Activated CD8-positive, alpha-beta T cell treated with anti-CD3 and anti-CD28 coated beads, Interleukin-2, amount 10 ng/mL, durations not matched to agents 7 days and 5 days (primary cell): ENCODE data around the gene POLR1D. TPM values are rescaled to one million over a fixed set of nuclear protein-coding genes. Genes with fewer than 3 reads are reported as not detected.
A peak's percentile ranks its signal among the peaks of the same experiment; 100 is the strongest.

ENCODE experiments used
- ATAC-seq: fragments of 150-1000 bp; cut with Tn5 transposase; one replicate; pipeline ENCODE4 v1.10.0; 2021; ENCODE audit warnings: moderate library complexity
- CTCF ChIA-PET: fragments of 350-600 bp; sonication (Branson Sonifier 250); formaldehyde crosslinking; loops from one replicate; lab custom pipeline; 2021; ENCODE audit warnings: antibody characterized with exemption; lab: Charles Lee
- POLR2A ChIA-PET: fragments of 350-600 bp; sonication (Branson Sonifier 250); formaldehyde crosslinking; loops from one replicate; lab custom pipeline; 2021; ENCODE audit warnings: antibody characterized with exemption; lab: Charles Lee
- DNase-seq: peaks from one replicate; pipeline ENCODE4 v3.0.0-alpha.2; 2020
- H3K27ac Mint-ChIP-seq: one replicate; pipeline ENCODE4 v1.8.0; 2021; ENCODE audit warnings: mild to moderate bottlenecking, mixed read lengths
- H3K27me3 Mint-ChIP-seq: one replicate; pipeline ENCODE4 v1.8.0; 2021; ENCODE audit warnings: low read depth, mixed read lengths
- H3K36me3 Mint-ChIP-seq: one replicate; pipeline ENCODE4 v1.8.0; 2021; ENCODE audit warnings: low read depth, mixed read lengths
- H3K4me1 Mint-ChIP-seq: one replicate; pipeline ENCODE4 v1.8.0; 2021; ENCODE audit warnings: low read depth, mixed read lengths
- H3K4me3 Mint-ChIP-seq: one replicate; pipeline ENCODE4 v1.8.0; 2021; ENCODE audit warnings: mild to moderate bottlenecking, mixed read lengths
- H3K9me3 Mint-ChIP-seq: one replicate; pipeline ENCODE4 v1.8.0; 2022; ENCODE audit warnings: mixed read lengths; ENCODE audit not compliant: insufficient read depth
- total RNA-seq, 2 experiments: library from RNA; stranded (reverse); gene quantifications; one replicate each; pipeline ENCODE4 v1.2.3, GENCODE V29; 2021

The POLR1D gene
- total RNA-seq, 2 experiments from 2014 or later: 140 to 142 TPM

DNA sequence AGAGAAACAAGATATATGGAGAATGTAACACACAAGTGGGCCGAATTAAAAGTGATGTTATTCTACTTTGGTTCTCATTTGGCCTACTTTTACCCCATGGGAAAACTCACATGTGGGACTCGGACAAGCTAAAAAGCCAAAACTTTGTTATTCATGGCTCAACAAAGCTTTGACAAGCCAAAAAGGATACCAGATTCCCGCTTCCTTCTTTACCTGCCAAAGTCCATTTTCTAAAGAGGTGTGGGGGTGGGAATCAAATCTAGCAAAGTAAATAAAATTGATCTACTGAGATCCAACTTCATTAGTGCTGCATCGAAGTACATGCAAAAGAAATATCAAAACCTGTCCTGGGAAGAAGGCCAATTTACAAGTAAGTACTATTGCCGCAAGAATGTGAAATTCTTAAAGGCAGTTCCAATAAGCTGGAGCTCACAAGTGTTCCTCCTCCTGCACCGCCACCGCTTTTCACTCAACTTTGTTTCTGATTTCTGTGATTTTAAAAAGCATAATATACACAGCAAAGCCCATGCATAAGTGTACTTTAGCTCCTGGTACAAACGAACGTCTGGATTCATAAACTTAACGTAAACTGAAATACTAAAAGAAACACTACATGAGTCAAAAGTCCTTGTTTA lies 2.5 kb upstream of the POLR1D start:
- H3K9me3 Mint-ChIP-seq: peaks cover 7% of the 10 kb centered on the region
- peak overlapping the region; percentile 90 for H3K27ac Mint-ChIP-seq
- peaks cover 42% of the 10 kb centered on the region for H3K4me1 Mint-ChIP-seq
- H3K27me3 Mint-ChIP-seq: no peaks in the 10 kb centered on the region
- ChIA-PET POLR2A (interaction anchor here (0.6 to 4.0 kb wide), 4 partner anchors 18 to 486 kb away, joined by 3 to 19 read pairs (median 8); no protein-coding TSS in a partner anchor), CTCF (interaction anchor here (1.1 to 3.3 kb wide), 9 partner anchors 12 to 257 kb away, joined by 3 to 9 read pairs (median 5); partner anchors contain the start of gene MTIF3)
- ATAC-seq: no peak
- peak overlapping the region; percentile 92 for H3K4me3 Mint-ChIP-seq
- peaks cover 31% of the 10 kb centered on the region for H3K36me3 Mint-ChIP-seq
- DNase-seq: no peak

GRCh38 chr13:27619728-27620376 lies 1.8 kb upstream of the POLR1D start:
- peak overlapping the region; percentile 90 for H3K27ac Mint-ChIP-seq
- ChIA-PET POLR2A (interaction anchor here (0.6 to 4.0 kb wide), 9 partner anchors 17 to 487 kb away, joined by 3 to 19 read pairs (median 5); no protein-coding TSS in a partner anchor), CTCF (interaction anchor here (1.1 to 3.3 kb wide), 9 partner anchors 13 to 258 kb away, joined by 3 to 9 read pairs (median 5); partner anchors contain the start of gene MTIF3)
- DNase-seq (peak; percentile 54), ATAC-seq (peak; percentile 34)
- H3K4me3 Mint-ChIP-seq: peak overlapping the region; percentile 92
- peaks cover 30% of the 10 kb centered on the region for H3K36me3 Mint-ChIP-seq
- peaks cover 44% of the 10 kb centered on the region for H3K4me1 Mint-ChIP-seq
- peaks cover 2% of the 10 kb centered on the region for H3K9me3 Mint-ChIP-seq
- no peaks in the 10 kb centered on the region for H3K27me3 Mint-ChIP-seq

DNA sequence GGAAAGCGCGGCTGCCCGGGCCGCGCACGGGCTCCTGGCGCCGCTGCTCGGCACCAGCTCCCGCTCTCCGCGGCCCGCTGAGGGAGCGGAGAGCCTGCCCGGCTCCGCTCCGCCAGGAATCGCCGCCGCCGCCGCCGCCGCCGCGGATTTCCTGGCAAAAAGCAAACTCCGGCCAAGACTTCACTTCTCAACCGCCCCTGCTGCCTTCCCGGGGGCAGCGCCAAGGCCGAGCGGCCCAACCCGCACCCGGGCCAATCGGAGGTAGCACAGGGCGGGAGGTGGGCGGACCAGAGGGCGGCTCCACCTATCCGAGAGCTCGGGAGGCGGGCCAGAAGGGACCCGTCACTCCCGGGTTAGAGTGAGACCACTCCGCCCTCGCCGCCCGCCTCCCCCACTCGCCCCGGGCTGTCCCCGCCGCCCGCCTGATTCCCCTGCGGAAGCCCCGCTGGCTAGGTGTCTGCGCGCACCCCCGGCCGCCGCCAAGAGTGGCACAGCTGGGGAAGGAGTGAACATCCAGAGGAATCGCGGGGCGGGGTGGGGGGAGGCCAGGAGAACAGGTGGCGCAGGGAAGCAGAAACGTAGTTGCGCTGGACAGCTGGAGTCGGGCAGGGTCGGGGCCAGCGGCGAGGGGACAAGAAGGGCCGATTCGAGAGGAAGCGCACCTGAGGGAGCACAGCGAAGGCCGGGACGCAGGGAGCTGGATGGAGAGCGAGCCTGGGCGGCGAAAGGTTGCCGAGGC lies 1.1 kb upstream of the POLR1D start, which contains the start of gene LNX2:
TSS of gene LNX2 (minus strand) at position 153 of the 739 bp plus-strand sequence. CDS start 38,826 bp downstream, outside the sequence.
- Mint-ChIP-seq H3K36me3 (peaks cover 33% of the 10 kb centered on the region), H3K4me3 (peak within 1 kb of the TSS; percentile 92), H3K27me3 (no peaks in the 10 kb centered on the region), H3K4me1 (peaks cover 50% of the 10 kb centered on the region), H3K9me3 (no peaks in the 10 kb centered on the region), H3K27ac (peak within 1 kb of the TSS; percentile 91)
- POLR2A ChIA-PET: interaction anchor here (0.8 to 4.0 kb wide), 10 partner anchors 8 to 194 kb away, joined by 3 to 19 read pairs (median 4); no protein-coding TSS in a partner anchor
- ATAC-seq: peak; percentile 92
- peak; percentile 97 for DNase-seq
- CTCF ChIA-PET: interaction anchor here (0.6 to 3.3 kb wide), 10 partner anchors 18 to 258 kb away, joined by 3 to 9 read pairs (median 5); partner anchors contain the start of gene MTIF3

DNA sequence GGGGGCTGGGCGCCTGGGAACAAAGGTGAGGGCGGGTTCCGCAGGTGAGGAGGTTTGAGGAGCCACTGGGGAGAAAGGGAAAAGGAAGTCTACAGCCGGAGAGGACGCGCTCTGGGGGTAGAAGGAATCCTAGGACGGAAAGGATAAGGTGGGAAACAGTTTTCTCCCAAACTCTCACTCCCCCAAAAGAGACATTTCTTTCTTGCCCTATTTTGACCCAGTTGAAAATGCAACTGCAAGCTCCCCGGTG lies 651 bp upstream of the POLR1D start:
- no peaks in the 10 kb centered on the region for H3K9me3 Mint-ChIP-seq
- H3K4me3 Mint-ChIP-seq: peak overlapping the region; percentile 92
- ATAC-seq (no peak), DNase-seq (no peak)
- H3K27ac Mint-ChIP-seq: peak overlapping the region; percentile 91
- CTCF ChIA-PET: interaction anchor here (0.6 to 3.3 kb wide), 7 partner anchors 11 to 259 kb away, joined by 3 to 9 read pairs (median 5); partner anchors contain the start of gene MTIF3
- POLR2A ChIA-PET: interaction anchor here (0.8 to 4.0 kb wide), 10 partner anchors 9 to 195 kb away, joined by 3 to 19 read pairs (median 4); no protein-coding TSS in a partner anchor
- H3K4me1 Mint-ChIP-seq: peaks cover 53% of the 10 kb centered on the region
- no peaks in the 10 kb centered on the region for H3K27me3 Mint-ChIP-seq
- peaks cover 34% of the 10 kb centered on the region for H3K36me3 Mint-ChIP-seq

- Mint-ChIP-seq H3K36me3 (peaks cover 44% of the 10 kb centered on the region), H3K4me3 (peak overlapping the region; percentile 92), H3K4me1 (peaks cover 60% of the 10 kb centered on the region), H3K9me3 (no peaks in the 10 kb centered on the region), H3K27me3 (no peaks in the 10 kb centered on the region), H3K27ac (peak overlapping the region; percentile 93)
- DNase-seq (peak; percentile 35), ATAC-seq (no peak)
- ChIA-PET CTCF (interaction anchor here (0.9 to 3.3 kb wide), 6 partner anchors 10 to 172 kb away, joined by 3 to 9 read pairs (median 4); partner anchors contain the start of gene MTIF3), POLR2A (interaction anchor here (0.8 to 4.0 kb wide), 4 partner anchors 15 to 196 kb away, joined by 3 to 19 read pairs (median 4); no protein-coding TSS in a partner anchor)
Measured at GRCh38 chr13:27622102-27622820, 569 bp downstream of the POLR1D start.

- ChIA-PET CTCF (interaction anchor here (0.9 to 3.3 kb wide), 5 partner anchors 10 to 173 kb away, joined by 3 to 9 read pairs (median 4); partner anchors contain the start of gene MTIF3), POLR2A (interaction anchor here (1.0 to 4.0 kb wide), 3 partner anchors 14 to 197 kb away, joined by 3 to 19 read pairs (median 4); no protein-coding TSS in a partner anchor)
- H3K27me3 Mint-ChIP-seq: no peaks in the 10 kb centered on the region
- peaks cover 61% of the 10 kb centered on the region for H3K4me1 Mint-ChIP-seq
- no peak for ATAC-seq
- DNase-seq: no peak
- no peaks in the 10 kb centered on the region for H3K9me3 Mint-ChIP-seq
- peak overlapping the region; percentile 92 for H3K4me3 Mint-ChIP-seq
- H3K36me3 Mint-ChIP-seq: peaks cover 50% of the 10 kb centered on the region
- H3K27ac Mint-ChIP-seq: peak overlapping the region; percentile 31
Measured at GRCh38 chr13:27622881-27623280, 1.2 kb downstream of the POLR1D start.

GRCh38 chr13:27624071-27624470 lies 2.4 kb downstream of the POLR1D start:
- ChIA-PET CTCF (no interaction called here), POLR2A (no interaction called here)
- peaks cover 50% of the 10 kb centered on the region for H3K4me1 Mint-ChIP-seq
- ATAC-seq (no peak), DNase-seq (no peak)
- peaks cover 57% of the 10 kb centered on the region for H3K36me3 Mint-ChIP-seq
- no peak overlapping the region for H3K27ac Mint-ChIP-seq
- no peaks in the 10 kb centered on the region for H3K9me3 Mint-ChIP-seq
- H3K4me3 Mint-ChIP-seq: no peak overlapping the region
- no peaks in the 10 kb centered on the region for H3K27me3 Mint-ChIP-seq

DNA sequence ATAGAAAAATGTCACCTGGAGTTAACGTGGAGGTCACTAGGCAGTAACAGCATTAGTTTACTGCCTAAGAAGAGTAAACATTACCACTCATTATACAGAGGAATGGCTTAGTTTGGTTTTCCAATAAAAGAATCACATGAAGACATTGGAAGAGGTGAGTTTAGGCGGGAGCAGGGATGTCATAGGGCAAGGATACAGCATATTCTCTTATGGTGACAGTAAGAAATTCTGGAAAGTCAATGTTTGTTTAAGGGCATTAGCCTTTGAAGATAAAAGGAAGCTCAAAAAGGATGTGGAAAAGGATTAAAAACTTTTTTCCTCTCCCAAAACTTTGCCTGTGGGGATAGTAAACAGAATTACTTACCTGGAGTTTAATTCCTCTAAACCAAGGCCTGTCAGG lies 4.1 kb downstream of the POLR1D start:
- Mint-ChIP-seq H3K27ac (no peak overlapping the region), H3K9me3 (no peaks in the 10 kb centered on the region), H3K36me3 (peaks cover 64% of the 10 kb centered on the region), H3K4me1 (peaks cover 50% of the 10 kb centered on the region), H3K4me3 (no peak overlapping the region), H3K27me3 (no peaks in the 10 kb centered on the region)
- POLR2A ChIA-PET: no interaction called here
- CTCF ChIA-PET: no interaction called here
- ATAC-seq (no peak), DNase-seq (no peak)

GRCh38 chr13:27627380-27627779 lies 5.7 kb downstream of the POLR1D start:
- H3K27me3 Mint-ChIP-seq: no peaks in the 10 kb centered on the region
- DNase-seq (no peak), ATAC-seq (no peak)
- ChIA-PET POLR2A (no interaction called here), CTCF (no interaction called here)
- no peaks in the 10 kb centered on the region for H3K9me3 Mint-ChIP-seq
- H3K36me3 Mint-ChIP-seq: peaks cover 70% of the 10 kb centered on the region
- peaks cover 53% of the 10 kb centered on the region for H3K4me1 Mint-ChIP-seq
- no peak overlapping the region for H3K4me3 Mint-ChIP-seq
- no peak overlapping the region for H3K27ac Mint-ChIP-seq

- H3K27me3 Mint-ChIP-seq: no peaks in the 10 kb centered on the region
- POLR2A ChIA-PET: no interaction called here
- ATAC-seq (no peak), DNase-seq (no peak)
- H3K4me3 Mint-ChIP-seq: no peak overlapping the region
- peaks cover 68% of the 10 kb centered on the region for H3K36me3 Mint-ChIP-seq
- no peak overlapping the region for H3K27ac Mint-ChIP-seq
- CTCF ChIA-PET: interaction anchor here (0.8 kb wide), 1 partner anchor 199 kb away, joined by 3 read pairs; no protein-coding TSS in a partner anchor
- peaks cover 46% of the 10 kb centered on the region for H3K4me1 Mint-ChIP-seq
- no peaks in the 10 kb centered on the region for H3K9me3 Mint-ChIP-seq
Measured at GRCh38 chr13:27628081-27628480, 6.4 kb downstream of the POLR1D start.
